ENCODE measurements around the gene IP6K1.
"Not testable (repeated sequence)": the region's sequence is repeated elsewhere in the genome, so short reads cannot be mapped to it uniquely, and the experiment has no call there.

DNA sequence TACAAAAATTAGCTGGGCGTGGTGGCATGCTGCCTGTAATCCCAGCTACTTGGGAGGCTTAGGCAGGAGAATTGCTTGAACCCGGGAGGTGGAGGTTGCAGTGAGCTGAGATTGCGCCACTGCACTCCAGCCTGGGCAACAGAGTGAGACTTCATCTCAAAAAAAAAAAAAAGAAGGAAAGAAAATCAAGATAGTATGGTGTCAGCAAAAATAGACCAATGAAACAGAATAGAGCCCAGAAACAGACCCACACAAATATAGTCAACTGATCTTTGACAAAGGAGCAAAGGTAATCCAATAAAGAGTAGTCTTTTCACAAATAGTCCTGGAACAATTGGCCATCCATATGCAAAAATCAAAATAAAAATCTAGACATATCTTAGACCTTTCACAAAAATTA is 36.8 kb upstream of the IP6K1 start:
- TF ChIP-seq, protein P1, sequence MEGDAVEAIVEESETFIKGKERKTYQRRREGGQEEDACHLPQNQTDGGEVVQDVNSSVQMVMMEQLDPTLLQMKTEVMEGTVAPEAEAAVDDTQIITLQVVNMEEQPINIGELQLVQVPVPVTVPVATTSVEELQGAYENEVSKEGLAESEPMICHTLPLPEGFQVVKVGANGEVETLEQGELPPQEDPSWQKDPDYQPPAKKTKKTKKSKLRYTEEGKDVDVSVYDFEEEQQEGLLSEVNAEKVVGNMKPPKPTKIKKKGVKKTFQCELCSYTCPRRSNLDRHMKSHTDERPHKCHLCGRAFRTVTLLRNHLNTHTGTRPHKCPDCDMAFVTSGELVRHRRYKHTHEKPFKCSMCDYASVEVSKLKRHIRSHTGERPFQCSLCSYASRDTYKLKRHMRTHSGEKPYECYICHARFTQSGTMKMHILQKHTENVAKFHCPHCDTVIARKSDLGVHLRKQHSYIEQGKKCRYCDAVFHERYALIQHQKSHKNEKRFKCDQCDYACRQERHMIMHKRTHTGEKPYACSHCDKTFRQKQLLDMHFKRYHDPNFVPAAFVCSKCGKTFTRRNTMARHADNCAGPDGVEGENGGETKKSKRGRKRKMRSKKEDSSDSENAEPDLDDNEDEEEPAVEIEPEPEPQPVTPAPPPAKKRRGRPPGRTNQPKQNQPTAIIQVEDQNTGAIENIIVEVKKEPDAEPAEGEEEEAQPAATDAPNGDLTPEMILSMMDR (optimal IDR thresholded peaks at IDR 0.05 in 1 of 3, IDR thresholded peaks at IDR 0.05 in 1 of 3, conservative IDR thresholded peaks at IDR 0.05 in 1 of 3; ENCODE audit: extremely low read depth in 1 of 3, insufficient read depth in 2 of 3, low read length in 3 of 3), result not testable (repeated sequence)
- not testable (repeated sequence) for TF ChIP-seq EZH2 (IDR thresholded peaks at IDR 0.05; ENCODE audit: low read length)
